HepG2 (cell line): ENCODE data around the gene GRB10. TPM values are rescaled to one million over a fixed set of nuclear protein-coding genes. Genes with fewer than 3 reads are reported as not detected.

Source experiments
- ATAC-seq: fragments of 200-7000 bp; cut with Tn5 transposase; 3 replicates; pipeline ENCODE4 v1.9.1; 2020; ENCODE audit warnings: mild to moderate bottlenecking, moderate library complexity
- BruUV-seq: library from RNA; stranded (reverse); fragments of 400-500 nt; replicated peaks from 2 replicates; lab custom pipeline; 2021; lab: Mats Ljungman, UMichigan
- CTCF ChIA-PET: fragments of 300-600 bp; formaldehyde crosslinking; extraction: SDS; loops from one replicate; lab custom pipeline; 2021; ENCODE audit warnings: low total read pairs, inconsistent platforms, low intra/inter-chr PET ratio; lab: Yijun Ruan, JAX
- POLR2A ChIA-PET: fragments of 350-600 bp; sonication (Branson Sonifier 250); formaldehyde crosslinking; loops from one replicate; lab custom pipeline; 2020; ENCODE audit warnings: antibody characterized with exemption, inconsistent platforms; lab: Yijun Ruan, JAX
- DNase-seq: peaks from one replicate; pipeline ENCODE4 v3.0.0-alpha.2; 2015; ENCODE audit warnings: low spot score
- FAIRE-seq: peaks from 3 replicates; lab custom pipeline; 2011; peaks lifted over from hg19 to GRCh38; lab: Jason Lieb, UNC
- H2AFZ ChIP-seq: one replicate; pipeline ENCODE4 v1.6.1; 2011; ENCODE audit warnings: low read length, inconsistent platforms
- H3K27ac ChIP-seq: fragments of 300-600 bp; 3 replicates; pipeline ENCODE4 v1.8.0; 2011; ENCODE audit warnings: mixed run types, mild to moderate bottlenecking, mixed read lengths, low read length, inconsistent platforms; ENCODE audit not compliant: insufficient read depth; ENCODE audit errors: extremely low read length
- H3K27me3 ChIP-seq, 2 experiments: fragments of 200-600 bp in 1 of 2; 2 replicates in 1 of 2; 3 replicates in 1 of 2; pipeline versions ENCODE4 v1.6.0 to v1.8.0; 2011; ENCODE audit warnings: low read length in 2 of 2, mild to moderate bottlenecking in 2 of 2, moderate library complexity in 2 of 2, inconsistent platforms in 1 of 2; ENCODE audit not compliant: insufficient read depth in 2 of 2, control insufficient read depth in 1 of 2
- H3K36me3 ChIP-seq, 2 experiments: fragments of 200-600 bp in 1 of 2; replicated peaks in 1 of 2; 2 replicates in 1 of 2; 3 replicates in 1 of 2; pipeline versions ENCODE4 v1.5.1 to v1.8.0; 2011; ENCODE audit warnings: low read length in 2 of 2, inconsistent platforms in 1 of 2; ENCODE audit not compliant: insufficient read depth in 2 of 2, control insufficient read depth in 1 of 2
- H3K4me1 ChIP-seq: 2 replicates; pipeline ENCODE4 v1.5.1; 2012; ENCODE audit warnings: low read length, inconsistent platforms; ENCODE audit not compliant: insufficient read depth
- H3K4me2 ChIP-seq: 2 replicates; pipeline ENCODE4 v1.6.0; 2011; ENCODE audit warnings: low read depth, low read length, inconsistent platforms
- H3K4me3 ChIP-seq, 3 experiments: fragments of 200-600 bp in 1 of 3; sonication (generic), shearing (Covaris generic) in 1 of 3; replicated peaks in 1 of 3; 2 replicates each; pipeline ENCODE4 v1.5.1; 2011 to 2016; ENCODE audit warnings: low read length in 3 of 3, inconsistent platforms in 2 of 3, low read depth in 2 of 3, mild to moderate bottlenecking in 2 of 3, control low read depth in 1 of 3, mixed read lengths in 1 of 3; ENCODE audit not compliant: insufficient read depth in 1 of 3
- H3K79me2 ChIP-seq: one replicate; pipeline ENCODE4 v1.6.1; 2011; ENCODE audit warnings: low read length, inconsistent platforms; ENCODE audit not compliant: insufficient read depth
- H3K9ac ChIP-seq: 2 replicates; pipeline ENCODE4 v1.6.0; 2011; ENCODE audit warnings: mild to moderate bottlenecking, low read depth, low read length, inconsistent platforms; ENCODE audit not compliant: insufficient read depth
- H3K9me3 ChIP-seq: 2 replicates; pipeline ENCODE4 v1.5.1; 2012; ENCODE audit warnings: mild to moderate bottlenecking, low read length
- H4K20me1 ChIP-seq: 2 replicates; pipeline ENCODE4 v1.6.0; 2011; ENCODE audit warnings: inconsistent platforms, mild to moderate bottlenecking, low read length, moderate library complexity; ENCODE audit not compliant: insufficient read depth
- CBX2 ChIP-seq, 2 experiments: fragments of 200-600 bp in 1 of 2; sonication (generic); formaldehyde crosslinking in 1 of 2; IDR thresholded peaks; 2 replicates each; pipeline versions ENCODE4 v1.7.0 to v1.8.1; 2018 to 2022; ENCODE audit warnings: low read depth in 2 of 2, low read length in 1 of 2, mild to moderate bottlenecking in 1 of 2, missing genetic modification reagents in 1 of 2
- HNRNPLL ChIP-seq: fragments of 200-400 bp; formaldehyde crosslinking; IDR thresholded peaks from 2 replicates; pipeline ENCODE4 v1.6.1; 2017; ENCODE audit warnings: mild to moderate bottlenecking, low read depth, low read length; ENCODE audit not compliant: poor library complexity, severe bottlenecking
- KMT2B ChIP-seq: IDR thresholded peaks from 2 replicates; pipeline ENCODE4 v1.6.1; 2016; ENCODE audit warnings: missing genetic modification reagents, missing compliant biosample characterization
- PITX1 ChIP-seq: sonication (generic); formaldehyde crosslinking; IDR thresholded peaks from 2 replicates; pipeline ENCODE4 v1.5.1; 2020; ENCODE audit warnings: mild to moderate bottlenecking, missing genetic modification reagents
- RBAK ChIP-seq: sonication (generic); formaldehyde crosslinking; IDR thresholded peaks from 2 replicates; pipeline ENCODE4 v1.5.1; 2020; ENCODE audit warnings: mild to moderate bottlenecking, missing genetic modification reagents
- REPIN1 ChIP-seq: sonication (generic); formaldehyde crosslinking; IDR thresholded peaks from 2 replicates; pipeline ENCODE4 v1.8.0; 2022; ENCODE audit warnings: missing genetic modification reagents, low read depth, mild to moderate bottlenecking, borderline replicate concordance
- ZNF180 ChIP-seq: sonication (generic); formaldehyde crosslinking; IDR thresholded peaks from 2 replicates; pipeline ENCODE4 v1.4.0; 2020; ENCODE audit warnings: low read depth, missing genetic modification reagents, borderline replicate concordance
- ZNF550 ChIP-seq: sonication (generic); formaldehyde crosslinking; IDR thresholded peaks from 2 replicates; pipeline ENCODE4 v1.4.0; 2020; ENCODE audit warnings: mild to moderate bottlenecking, missing genetic modification reagents, borderline replicate concordance
- ZNF7 ChIP-seq: IDR thresholded peaks from 2 replicates; pipeline ENCODE4 v1.6.1; 2016; ENCODE audit warnings: missing biosample characterization, missing genetic modification reagents
- WGBS: methylation state at CpG from one replicate; pipeline ENCODE4 v1.1.6; 2017; ENCODE audit warnings: low lambda C conversion rate; 5-methylcytosine and 5-hydroxymethylcytosine counted together
- in situ Hi-C: cut with HindIII; loops from 2 replicates; pipeline ENCODE4 v1.10.0; 2017; ENCODE audit warnings: low pct_unique_long_range_greater_than_20kb; ENCODE audit not compliant: extremely low pct_ligation_motif_present
- intact Hi-C: fragments of 100-400 bp; cut with micrococcal nuclease; formaldehyde crosslinking; loops from one replicate; pipeline ENCODE4 v1.10.0; 2022; ENCODE audit not compliant: unreplicated experiment
- polyA plus RNA-seq, 8 experiments: library from polyadenylated mRNA; depleted of rRNA in 3 of 8; stranded (reverse) in 7 of 8; unstranded in 1 of 8; fragments of >200 nt; fragmentation: Illumina TruSeq in 4 of 8; extraction: Trizol in 4 of 8; gene quantifications; 2 replicates each; pipeline versions ENCODE4 v1.2.1 to v1.2.3, GENCODE V29; 2011 to 2016; ENCODE audit warnings: low read depth in 4 of 8, missing spikeins in 1 of 8, mixed read lengths in 1 of 8; ENCODE audit not compliant: insufficient read depth in 1 of 8
- total RNA-seq, 5 experiments: library from RNA; depleted of rRNA; stranded (reverse); fragments of >200 nt; fragmentation: Illumina TruSeq; extraction: Trizol; gene quantifications; 2 replicates each; pipeline ENCODE4 v1.2.3, GENCODE V29; 2016; ENCODE audit warnings: low read depth in 1 of 5

Gene GRB10
- total and polyA plus RNA-seq, 2 of the 13 experiments (the other 11 are each of a cell fraction or from before 2014, with no cell fraction given): 4.0 to 6.8 TPM

DNA sequence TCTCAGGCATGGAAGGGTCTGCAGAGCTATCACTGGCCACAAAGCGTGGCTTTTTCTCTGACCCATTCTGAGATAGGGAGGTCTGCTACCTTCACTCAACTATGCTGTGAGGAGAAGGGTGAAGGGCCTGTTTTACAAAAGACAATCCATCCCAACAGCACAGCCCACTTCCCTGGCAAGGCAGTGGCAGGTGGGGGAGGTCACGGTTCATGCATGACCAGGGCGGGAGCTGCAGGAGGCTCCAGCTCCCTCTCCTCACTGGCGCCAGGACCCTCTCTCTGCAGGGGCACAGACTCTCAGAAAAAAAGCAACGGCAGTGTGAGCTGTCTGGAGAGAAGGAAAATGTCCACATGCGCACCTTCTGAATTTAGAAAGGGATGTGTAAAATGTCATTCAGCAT is 28.5 kb downstream of the GRB10 start:
- DNase-seq (no peak), ATAC-seq (no peak), FAIRE-seq (no peak)
- no peaks in the 10 kb centered on the region for H3K27me3 ChIP-seq
- BruUV-seq: no TSS peak
- H3K27ac ChIP-seq: no peak overlapping the region
- H3K36me3 ChIP-seq: no peaks in the 10 kb centered on the region
- WGBS: 84% methylated on average over 6 of the region's 6 CpGs
- ChIA-PET POLR2A (no interaction called here), CTCF (no interaction called here)
- H3K4me1 ChIP-seq: peaks cover 49% of the 10 kb centered on the region
- H3K79me2 ChIP-seq: no peaks in the 10 kb centered on the region
- in situ Hi-C loops (no loop called here), intact Hi-C loops (no loop called here)
- H3K9me3 ChIP-seq: no peaks in the 10 kb centered on the region
- no peak overlapping the region for H3K9ac ChIP-seq
- no peak for TF ChIP-seq PITX1
- no peak for TF ChIP-seq ZNF180
- TF ChIP-seq ZNF550 (CRISPR knock-in tag): no peak
- TF ChIP-seq RBAK (CRISPR knock-in tag): no peak
- no peak for TF ChIP-seq ZNF7 (CRISPR knock-in tag)
- no peak for TF ChIP-seq CBX2 (IDR thresholded peaks at IDR 0.05; ENCODE audit: low read depth, low read length)
- TF ChIP-seq CBX2 (CRISPR knock-in tag; IDR thresholded peaks at IDR 0.05; ENCODE audit: low read depth): no peak
- H3K4me3 ChIP-seq: no peak overlapping the region
- H4K20me1 ChIP-seq: no peaks in the 10 kb centered on the region
- H3K4me2 ChIP-seq: no peak overlapping the region
- no peak overlapping the region for H2AFZ ChIP-seq

DNA sequence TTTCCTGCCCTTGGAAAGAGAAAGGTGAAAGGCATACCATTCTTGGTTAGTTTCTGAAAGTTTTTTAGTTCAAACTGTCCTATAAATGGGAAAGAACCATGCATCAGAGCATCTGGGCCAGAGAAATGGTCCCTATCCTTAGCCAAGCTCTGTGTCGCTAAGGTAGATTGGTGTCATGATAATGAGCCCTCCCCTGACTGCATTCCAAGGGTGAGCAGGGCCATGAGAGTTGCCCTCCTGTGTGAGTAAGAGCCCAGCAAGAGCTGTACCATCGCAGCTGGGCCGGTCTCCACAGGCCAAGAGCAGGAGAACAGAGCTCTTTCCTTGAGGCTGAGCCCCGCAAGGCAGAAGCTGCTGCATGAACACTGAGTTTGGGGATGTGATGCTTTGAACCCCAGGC is 30.3 kb downstream of the GRB10 start:
- in situ Hi-C loops: no loop called here
- no peaks in the 10 kb centered on the region for H3K27me3 ChIP-seq
- 90% methylated on average over 2 of the region's 4 CpGs for WGBS
- H3K27ac ChIP-seq: no peak overlapping the region
- no peaks in the 10 kb centered on the region for H3K79me2 ChIP-seq
- no peak for FAIRE-seq
- H3K9me3 ChIP-seq: no peaks in the 10 kb centered on the region
- DNase-seq: no peak
- no peak for ATAC-seq
- H4K20me1 ChIP-seq: no peaks in the 10 kb centered on the region
- CTCF ChIA-PET: no interaction called here
- BruUV-seq: no TSS peak
- POLR2A ChIA-PET: no interaction called here
- intact Hi-C loops: no loop called here
- H3K4me1 ChIP-seq: peaks cover 43% of the 10 kb centered on the region
- no peak overlapping the region for H3K4me3 ChIP-seq
- no peak overlapping the region for H3K9ac ChIP-seq
- TF ChIP-seq HNRNPLL: no peak
- no peak for TF ChIP-seq REPIN1 (CRISPR knock-in tag)
- TF ChIP-seq KMT2B (CRISPR knock-in tag): no peak
- TF ChIP-seq, all 625 proteins: peak for 0
- Histone ChIP-seq H3K36me3 (no peaks in the 10 kb centered on the region), H2AFZ (no peak overlapping the region), H3K4me2 (no peak overlapping the region)
